CD1c-positive myeloid dendritic cell (primary cell): ENCODE results near the gene TNFRSF18.
A peak's percentile ranks its signal among the peaks of the same experiment; 100 is the strongest.

Source experiments
- DNase-seq: peaks from one replicate; pipeline ENCODE4 v3.0.0-alpha.2; 2016; ENCODE audit errors: extremely low spot score

The TNFRSF18 gene

GRCh38 chr1:1213345-1214265 is 7.2 kb upstream of the TNFRSF18 start, which contains the start of gene TNFRSF4:
TSS of gene TNFRSF4 (minus strand) at chr1:1214153. CDS start at chr1:1214127, 26 bp downstream.
- peak; percentile 30 for DNase-seq

- peak; percentile 48 for DNase-seq
Measured at GRCh38 chr1:1212780-1213344, 6.5 kb upstream of the TNFRSF18 start.

DNA sequence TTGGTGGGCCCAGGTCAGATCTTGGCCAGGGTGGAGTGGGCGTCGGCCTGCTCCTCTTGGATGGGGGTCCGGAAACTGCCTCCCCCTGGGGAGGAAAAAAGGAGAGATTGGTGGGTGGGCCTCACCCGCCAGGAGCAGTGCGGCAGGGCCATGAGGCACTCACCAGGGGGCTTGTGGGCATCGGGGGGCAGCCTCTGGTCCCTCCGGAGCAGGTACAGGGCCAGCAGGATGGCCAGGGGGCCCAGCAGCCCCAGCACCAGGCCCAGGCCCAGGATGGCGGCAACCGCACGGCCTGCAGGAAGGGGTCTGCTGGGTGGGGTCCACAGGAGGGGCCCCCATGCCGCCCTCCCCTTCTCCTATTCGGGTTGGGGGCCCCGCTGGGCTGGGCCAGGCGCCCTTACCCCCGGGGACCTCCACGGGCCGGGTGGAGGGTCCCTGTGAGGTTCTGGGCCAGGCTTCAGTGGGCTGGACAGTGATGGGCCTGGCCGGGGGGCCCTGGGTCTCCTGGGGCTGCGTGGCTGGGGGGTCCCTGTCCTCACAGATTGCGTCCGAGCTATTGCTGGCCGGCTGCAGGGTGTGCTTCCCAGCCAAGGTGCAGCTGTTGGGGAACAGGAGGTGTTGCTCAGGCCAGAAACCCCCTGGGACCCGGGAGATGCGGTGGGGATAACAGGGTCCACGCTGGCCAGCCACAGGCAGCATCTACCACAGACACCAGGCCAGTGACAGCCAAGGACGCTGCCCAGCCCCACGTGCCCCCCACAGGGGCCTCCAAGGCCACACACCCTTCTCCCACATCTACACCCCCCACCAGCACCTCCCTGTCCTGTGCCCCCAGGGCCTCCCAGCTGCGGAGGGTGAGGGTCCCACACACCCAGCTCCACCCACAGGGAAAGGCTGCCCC is 5.4 kb upstream of the TNFRSF18 start:
- DNase-seq, result no peak

- DNase-seq, result no peak
Measured at GRCh38 chr1:1210726-1211540, 4.5 kb upstream of the TNFRSF18 start.

- peak; percentile 60 for DNase-seq
Measured at GRCh38 chr1:1208713-1209433, 2.5 kb upstream of the TNFRSF18 start.

GRCh38 chr1:1207571-1207892 is 1.1 kb upstream of the TNFRSF18 start:
- no peak for DNase-seq

- DNase-seq, result no peak
Measured at GRCh38 chr1:1206966-1207531, 657 bp upstream of the TNFRSF18 start.

DNA sequence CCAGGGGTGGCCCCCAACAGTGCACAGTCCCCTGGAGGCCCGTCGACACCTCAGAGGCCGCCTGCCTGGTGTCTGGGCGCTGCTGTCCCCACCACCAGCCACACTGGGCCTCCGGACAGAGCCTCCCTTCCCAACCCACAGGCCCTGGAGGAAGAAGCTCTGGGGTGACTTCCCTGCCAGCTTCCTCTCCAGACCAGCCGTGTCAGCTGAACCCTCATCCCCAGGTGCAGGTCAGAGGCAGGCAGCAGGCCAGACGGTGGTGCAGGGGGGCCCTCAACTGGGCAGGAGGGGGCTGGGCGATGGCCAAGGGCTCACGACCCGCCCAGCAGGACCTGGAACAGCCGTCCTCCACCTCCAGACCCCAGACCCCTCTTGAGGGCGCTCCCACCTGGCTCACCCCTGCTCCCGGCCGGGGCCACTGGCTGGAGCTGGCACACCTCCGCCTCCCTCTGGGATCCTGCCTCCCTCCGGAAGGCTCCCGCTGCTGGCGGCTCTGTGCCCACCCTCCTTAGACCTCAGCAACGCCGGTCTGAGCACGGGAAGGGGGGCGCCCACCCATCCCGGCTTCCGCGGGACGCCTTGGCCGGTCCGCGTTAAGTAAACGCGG is 520 bp downstream of the TNFRSF18 start:
- no peak for DNase-seq

- no peak for DNase-seq
Measured at GRCh38 chr1:1204998-1205768, 1.2 kb downstream of the TNFRSF18 start.

DNA sequence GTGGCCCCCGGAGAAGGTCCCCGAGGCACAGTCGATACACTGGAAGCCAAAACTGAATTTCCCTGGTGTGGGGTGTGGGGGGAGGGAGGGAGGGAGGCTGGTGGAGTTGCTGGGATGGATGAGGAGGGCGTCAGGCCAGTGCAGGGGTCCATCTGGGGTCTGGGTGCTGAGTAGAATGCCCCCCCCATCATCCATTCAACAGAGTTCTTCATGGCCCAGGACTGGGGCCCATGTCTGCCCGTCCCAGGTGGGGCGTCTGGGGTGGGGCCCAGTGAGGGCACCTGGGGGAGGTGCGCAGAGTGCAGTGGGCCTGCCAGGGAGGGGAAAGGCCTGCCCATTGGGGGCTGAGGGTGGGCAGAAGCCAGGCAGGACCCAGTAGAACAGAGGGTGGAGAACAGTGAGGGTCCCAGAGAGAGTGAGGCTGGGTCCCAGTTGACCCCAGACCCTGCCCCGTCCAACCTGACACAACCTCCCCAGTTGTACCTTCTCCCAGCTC is 1.9 kb downstream of the TNFRSF18 start:
- no peak for DNase-seq

GRCh38 chr1:1203561-1204424 is 2.6 kb downstream of the TNFRSF18 start:
- no peak for DNase-seq

GRCh38 chr1:1202831-1203560 is 3.4 kb downstream of the TNFRSF18 start:
- no peak for DNase-seq

DNA sequence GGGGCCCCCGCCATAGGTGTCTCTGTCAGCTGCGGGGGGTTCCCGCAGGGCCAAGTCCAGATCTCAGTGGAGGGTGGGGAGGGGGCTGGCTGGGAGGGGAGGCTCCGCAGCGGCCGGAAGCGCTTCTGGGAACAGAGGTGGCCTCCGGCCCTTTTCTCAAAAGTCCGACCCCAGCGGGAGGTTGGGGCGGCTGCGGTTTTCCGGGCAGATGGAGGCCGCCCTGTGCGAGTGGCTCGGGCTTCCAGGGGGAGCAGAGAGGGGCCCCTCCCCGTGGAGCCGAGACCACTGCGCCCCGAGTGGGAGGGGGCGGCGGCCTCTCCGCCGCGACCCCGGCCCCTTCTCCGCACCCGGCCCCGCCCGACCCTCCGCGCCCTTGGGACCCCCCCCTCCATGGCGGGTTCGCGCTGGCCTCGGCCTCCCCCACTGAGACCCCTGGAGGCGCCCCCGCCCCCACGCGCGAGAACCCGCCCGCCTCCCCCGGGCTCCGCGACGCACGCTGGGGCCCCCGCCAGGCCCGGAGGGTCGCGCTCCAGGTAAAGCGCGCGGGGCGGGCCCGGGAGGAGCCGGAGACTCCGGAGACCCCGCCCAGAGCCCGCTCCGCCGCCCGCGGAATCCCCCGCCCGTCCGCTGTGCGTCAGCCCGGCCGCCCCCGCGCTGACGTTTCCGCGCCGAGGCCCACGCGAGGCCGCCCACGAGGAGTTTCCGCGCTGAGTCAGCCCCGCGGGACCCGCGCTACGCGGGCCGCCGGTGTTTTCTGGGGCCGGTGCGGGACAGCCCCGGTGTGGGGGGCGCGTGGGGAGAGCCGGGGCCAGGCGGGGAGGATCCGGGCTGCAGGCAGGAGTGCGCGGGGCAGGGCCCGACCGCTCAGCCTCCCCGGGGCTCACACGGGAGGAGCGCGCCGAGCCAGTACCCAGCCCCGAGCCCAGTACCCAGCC is 5.2 kb downstream of the TNFRSF18 start:
- peak; percentile 88 for DNase-seq

DNA sequence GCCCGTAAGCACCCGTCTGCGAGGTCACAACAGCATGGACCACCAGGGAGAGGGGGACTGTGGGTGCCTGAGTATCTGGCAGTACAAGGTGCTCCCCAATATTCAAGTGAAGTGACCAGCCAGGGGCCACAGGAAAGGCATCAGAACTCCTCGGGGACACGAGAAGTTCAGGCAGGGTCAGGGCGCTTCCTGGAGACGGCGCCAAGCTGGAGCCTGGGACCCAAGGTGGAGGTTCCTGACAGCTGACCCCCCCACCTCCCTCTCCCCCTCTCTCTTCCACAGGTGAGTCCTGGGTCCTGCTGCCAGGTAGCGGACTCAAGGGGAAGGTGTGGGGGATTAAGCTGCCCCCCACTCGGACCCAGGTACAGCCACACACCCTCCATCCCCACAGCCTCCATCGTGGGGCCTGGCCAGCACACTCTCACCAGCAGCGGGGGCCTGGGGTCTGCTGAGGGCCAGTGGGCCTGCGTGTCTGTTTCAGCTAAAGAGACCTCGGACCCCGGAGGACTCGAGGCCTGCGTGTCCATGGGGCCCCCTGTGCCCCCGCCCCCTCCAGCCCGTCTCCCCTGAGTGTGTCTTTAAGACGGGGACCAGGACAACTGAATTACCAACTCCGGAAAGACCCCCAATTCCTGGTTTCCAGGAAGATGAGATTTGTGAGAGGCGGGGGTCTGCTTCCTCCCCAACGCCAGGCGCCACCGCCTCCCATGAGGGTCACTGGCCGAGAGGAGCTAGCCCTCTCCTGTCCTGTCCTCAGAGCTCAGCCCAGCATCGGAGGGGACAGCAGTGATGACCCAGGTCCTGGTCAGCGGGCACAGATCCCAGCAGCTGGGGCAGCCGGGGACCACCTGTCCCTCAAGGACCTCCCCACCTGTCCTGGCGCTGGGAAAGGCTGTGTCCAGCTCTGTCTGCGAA is 6.2 kb downstream of the TNFRSF18 start:
- DNase-seq, result no peak
